Adipocyte (in vitro differentiated cells): ENCODE results near the gene PTPRR.

Experiments
- DNase-seq: peaks from one replicate; pipeline ENCODE4 v3.0.0-alpha.2; 2015; ENCODE audit warnings: low read depth
- H3K27me3 ChIP-seq: replicated peaks from 2 replicates; pipeline ENCODE4 v1.7.0; 2013; ENCODE audit warnings: mild to moderate bottlenecking, low read length, moderate library complexity; ENCODE audit not compliant: control insufficient read depth, insufficient read depth
- H3K36me3 ChIP-seq: 2 replicates; pipeline ENCODE4 v1.7.0; 2013; ENCODE audit warnings: low read length, mild to moderate bottlenecking, moderate library complexity; ENCODE audit not compliant: control insufficient read depth, insufficient read depth, severe bottlenecking
- H3K4me1 ChIP-seq: 2 replicates; pipeline ENCODE4 v1.7.0; 2013; ENCODE audit warnings: mild to moderate bottlenecking, low read length, moderate library complexity; ENCODE audit not compliant: control insufficient read depth, insufficient read depth
- H3K4me3 ChIP-seq: 2 replicates; pipeline ENCODE4 v1.7.0; 2013; ENCODE audit warnings: mild to moderate bottlenecking, low read length, moderate library complexity
- H3K9ac ChIP-seq: 2 replicates; pipeline ENCODE4 v1.7.0; 2013; ENCODE audit warnings: mild to moderate bottlenecking, low read length, moderate library complexity
- H3K9me3 ChIP-seq: 2 replicates; pipeline ENCODE4 v1.7.0; 2013; ENCODE audit warnings: mild to moderate bottlenecking, low read length, moderate library complexity; ENCODE audit not compliant: control insufficient read depth

Gene PTPRR

DNA sequence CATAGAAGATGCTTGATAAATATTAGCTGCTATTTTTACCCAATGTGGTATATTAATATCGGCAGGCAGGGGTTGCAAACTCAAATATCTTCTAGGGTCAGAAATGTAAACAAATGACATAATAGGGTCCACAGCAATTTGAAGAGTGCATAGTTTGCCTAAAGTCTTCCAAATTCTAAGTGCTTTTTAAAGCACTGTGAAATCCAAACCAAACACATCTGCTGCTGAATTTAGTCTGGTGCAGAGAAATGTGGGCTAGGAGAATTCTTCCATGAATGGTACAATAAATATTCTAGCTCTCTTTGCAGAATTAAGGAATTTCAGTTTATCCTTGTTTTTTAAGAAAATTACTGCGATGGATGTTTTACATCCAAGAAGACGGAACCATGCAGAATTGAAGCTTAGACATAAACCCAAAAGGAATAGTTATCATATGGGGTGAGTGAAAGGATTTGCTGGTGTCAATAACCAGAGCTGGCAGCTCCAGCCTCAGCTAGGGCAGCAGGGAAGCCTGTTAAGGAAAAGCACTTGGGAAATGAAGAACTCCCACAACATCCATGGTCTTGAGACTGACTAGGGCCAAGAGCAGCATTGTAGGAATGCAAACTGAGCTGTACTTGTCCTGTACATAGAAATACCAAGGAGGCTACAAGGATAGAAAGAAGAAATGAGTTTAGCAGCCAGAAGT lies 65.5 kb downstream of the PTPRR start:
- H3K4me1 ChIP-seq = peaks cover 35% of the 10 kb centered on the region
- H3K27me3 ChIP-seq = no peaks in the 10 kb centered on the region
- DNase-seq = peak; percentile 16
- H3K36me3 ChIP-seq = no peaks in the 10 kb centered on the region
- no peak overlapping the region for H3K9ac ChIP-seq
- H3K9me3 ChIP-seq = peaks cover 15% of the 10 kb centered on the region
- H3K4me3 ChIP-seq = no peak overlapping the region

- no peak overlapping the region for H3K9ac ChIP-seq
- H3K9me3 ChIP-seq = peaks cover 15% of the 10 kb centered on the region
- peak overlapping the region; percentile 42 for H3K4me3 ChIP-seq
- H3K4me1 ChIP-seq = peaks cover 35% of the 10 kb centered on the region
- no peak for DNase-seq
- no peaks in the 10 kb centered on the region for H3K27me3 ChIP-seq
- no peaks in the 10 kb centered on the region for H3K36me3 ChIP-seq
These were observed 66.4 kb downstream of the PTPRR start for GRCh38 chr12:70854138-70854537.

- Histone ChIP-seq H3K9me3 (peaks cover 9% of the 10 kb centered on the region), H3K27me3 (no peaks in the 10 kb centered on the region), H3K36me3 (no peaks in the 10 kb centered on the region), H3K4me3 (peak overlapping the region; percentile 42), H3K9ac (no peak overlapping the region), H3K4me1 (peaks cover 35% of the 10 kb centered on the region)
- peak; percentile 82 for DNase-seq
These were observed 67.2 kb downstream of the PTPRR start for GRCh38 chr12:70853326-70853725.

DNA sequence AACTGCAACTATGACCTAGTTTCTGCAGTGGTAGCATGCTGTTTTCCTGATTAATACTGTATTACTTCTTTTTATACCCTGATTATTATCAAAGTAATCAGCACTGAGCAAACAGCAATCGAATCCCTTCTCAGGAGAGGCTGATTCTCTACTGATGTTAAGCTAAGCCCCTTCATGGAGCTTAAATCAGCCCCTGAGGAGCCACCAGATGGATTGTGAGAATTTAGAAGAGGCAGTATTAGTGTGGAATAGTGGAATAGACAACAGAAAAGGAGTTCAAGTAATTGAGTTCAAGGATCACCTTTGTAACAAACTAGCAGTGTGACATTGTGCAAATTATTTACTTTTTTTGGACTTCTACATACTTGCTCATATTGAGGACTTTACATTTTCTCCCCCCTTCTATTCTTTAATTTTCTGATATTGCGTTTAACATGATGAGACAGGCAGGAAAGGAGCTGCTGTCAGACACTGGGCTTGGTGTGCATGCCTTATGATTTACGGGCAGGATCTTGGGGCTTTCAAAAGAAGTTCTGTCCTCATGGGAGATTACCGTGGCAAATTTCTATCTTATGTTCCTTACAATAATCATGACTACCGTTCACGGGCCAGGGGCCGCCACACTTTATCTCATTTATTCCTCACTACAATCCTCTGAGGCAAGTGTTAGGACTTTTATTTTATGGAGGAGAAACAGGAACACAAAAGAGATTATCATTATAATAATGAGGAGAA lies 68.0 kb downstream of the PTPRR start:
- DNase-seq = no peak
- no peaks in the 10 kb centered on the region for H3K27me3 ChIP-seq
- H3K4me3 ChIP-seq = peak overlapping the region; percentile 12
- H3K9ac ChIP-seq = no peak overlapping the region
- peaks cover 1% of the 10 kb centered on the region for H3K9me3 ChIP-seq
- H3K36me3 ChIP-seq = no peaks in the 10 kb centered on the region
- H3K4me1 ChIP-seq = peaks cover 35% of the 10 kb centered on the region

GRCh38 chr12:70849265-70849960 lies 71.1 kb downstream of the PTPRR start:
- H3K4me1 ChIP-seq = peaks cover 20% of the 10 kb centered on the region
- peak; percentile 59 for DNase-seq
- H3K27me3 ChIP-seq = no peaks in the 10 kb centered on the region
- H3K36me3 ChIP-seq = no peaks in the 10 kb centered on the region
- H3K9me3 ChIP-seq = no peaks in the 10 kb centered on the region
- H3K4me3 ChIP-seq = no peak overlapping the region
- no peak overlapping the region for H3K9ac ChIP-seq

- Histone ChIP-seq H3K9ac (no peak overlapping the region), H3K9me3 (no peaks in the 10 kb centered on the region), H3K4me1 (peaks cover 7% of the 10 kb centered on the region), H3K36me3 (no peaks in the 10 kb centered on the region), H3K27me3 (no peaks in the 10 kb centered on the region), H3K4me3 (no peak overlapping the region)
- DNase-seq = no peak
These were observed 72.7 kb downstream of the PTPRR start for GRCh38 chr12:70847871-70848270.

GRCh38 chr12:70845268-70845667 lies 75.3 kb downstream of the PTPRR start:
- Histone ChIP-seq H3K4me1 (peaks cover 11% of the 10 kb centered on the region), H3K9me3 (no peaks in the 10 kb centered on the region), H3K4me3 (no peak overlapping the region), H3K9ac (no peak overlapping the region), H3K36me3 (no peaks in the 10 kb centered on the region), H3K27me3 (no peaks in the 10 kb centered on the region)
- no peak for DNase-seq

DNA sequence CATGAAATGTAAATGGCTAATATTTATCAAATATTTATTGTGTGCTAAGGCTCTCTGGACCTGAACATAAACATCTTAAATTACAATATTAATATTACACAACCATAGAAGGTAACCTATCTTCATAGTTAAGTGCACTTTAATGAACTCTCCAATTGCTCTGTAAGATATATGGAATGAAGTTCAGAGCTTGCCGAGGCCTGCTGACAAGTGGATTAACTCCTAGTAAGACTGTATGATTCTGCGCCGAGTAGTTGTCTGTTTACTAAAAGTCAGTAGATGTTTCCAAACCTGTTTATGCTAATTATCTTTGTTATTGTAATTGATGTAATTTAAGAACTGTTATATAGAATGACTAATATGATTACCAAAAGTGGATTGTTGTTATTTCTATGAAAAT lies 77.2 kb downstream of the PTPRR start:
- Histone ChIP-seq H3K27me3 (no peaks in the 10 kb centered on the region), H3K4me1 (peaks cover 11% of the 10 kb centered on the region), H3K9ac (no peak overlapping the region), H3K4me3 (no peak overlapping the region), H3K36me3 (no peaks in the 10 kb centered on the region), H3K9me3 (no peaks in the 10 kb centered on the region)
- no peak for DNase-seq

DNA sequence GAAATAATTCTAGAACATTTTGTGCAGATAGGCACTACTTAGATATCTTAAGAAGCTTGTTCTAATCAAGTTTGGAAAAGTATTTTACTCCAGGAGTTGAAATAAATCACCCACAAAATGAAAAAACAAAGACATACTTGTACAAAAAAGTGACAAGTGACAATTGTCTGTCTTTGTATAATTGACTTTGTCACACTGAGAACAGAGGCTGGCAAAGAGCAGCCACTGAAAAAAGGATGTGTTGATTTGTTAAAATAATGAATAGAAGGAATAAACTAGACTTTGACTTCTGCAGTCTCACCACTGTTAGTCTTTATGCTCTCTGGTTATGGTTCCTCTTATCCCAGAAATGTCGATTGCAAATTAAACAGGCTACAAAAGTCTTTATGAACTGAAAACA lies 77.6 kb downstream of the PTPRR start:
- H3K4me1 ChIP-seq = peaks cover 11% of the 10 kb centered on the region
- no peaks in the 10 kb centered on the region for H3K9me3 ChIP-seq
- DNase-seq = no peak
- no peaks in the 10 kb centered on the region for H3K36me3 ChIP-seq
- H3K27me3 ChIP-seq = no peaks in the 10 kb centered on the region
- no peak overlapping the region for H3K4me3 ChIP-seq
- no peak overlapping the region for H3K9ac ChIP-seq

- no peak for DNase-seq
- Histone ChIP-seq H3K9ac (no peak overlapping the region), H3K36me3 (no peaks in the 10 kb centered on the region), H3K4me1 (peaks cover 11% of the 10 kb centered on the region), H3K9me3 (no peaks in the 10 kb centered on the region), H3K27me3 (no peaks in the 10 kb centered on the region), H3K4me3 (no peak overlapping the region)
These were observed 78.4 kb downstream of the PTPRR start for GRCh38 chr12:70842136-70842535.

GRCh38 chr12:70840656-70841350 lies 79.7 kb downstream of the PTPRR start:
- Histone ChIP-seq H3K9ac (no peak overlapping the region), H3K36me3 (no peaks in the 10 kb centered on the region), H3K27me3 (no peaks in the 10 kb centered on the region), H3K9me3 (no peaks in the 10 kb centered on the region), H3K4me1 (peaks cover 11% of the 10 kb centered on the region), H3K4me3 (no peak overlapping the region)
- DNase-seq = no peak
